Natural killer cell (primary cell): ENCODE data around the gene SIAH2. TPM values are rescaled to one million over a fixed set of nuclear protein-coding genes. Genes with fewer than 3 reads are reported as not detected.

Experiments
- ATAC-seq, 3 donors: fragments of 150-1000 bp in 2 of 3; fragments of 200-7000 bp in 1 of 3; cut with Tn5 transposase; 1 replicate in 1 of 3; 2 replicates in 2 of 3; pipeline ENCODE4 v1.10.0; 2021; ENCODE audit warnings: mild to moderate bottlenecking in 2 of 3, moderate library complexity in 2 of 3
- DNase-seq, 2 donors: peaks; one replicate each; pipeline versions ENCODE4 v3.0.0 to v3.0.0-alpha.2; 2013 to 2021; ENCODE audit warnings: mixed read lengths in 1 of 2
- H3K27ac ChIP-seq: one replicate; pipeline ENCODE4 v1.5.1; 2013; ENCODE audit warnings: mild to moderate bottlenecking, low read length
- H3K27me3 ChIP-seq: one replicate; pipeline ENCODE4 v1.6.1; 2013; ENCODE audit warnings: low read length; ENCODE audit not compliant: control insufficient read depth, insufficient read depth
- H3K36me3 ChIP-seq: one replicate; pipeline ENCODE4 v1.6.1; 2013; ENCODE audit warnings: low read length; ENCODE audit not compliant: control insufficient read depth, insufficient read depth
- H3K4me1 ChIP-seq: one replicate; pipeline ENCODE4 v1.6.1; 2013; ENCODE audit warnings: low read length; ENCODE audit not compliant: control insufficient read depth, insufficient read depth
- H3K4me3 ChIP-seq: one replicate; pipeline ENCODE4 v1.5.1; 2013; ENCODE audit warnings: low read length
- H3K9me3 ChIP-seq: one replicate; pipeline ENCODE4 v1.6.1; 2013; ENCODE audit warnings: low read length; ENCODE audit not compliant: control insufficient read depth, insufficient read depth
- H3K27ac Mint-ChIP-seq, 2 donors: one replicate each; pipeline ENCODE4 v1.8.0; 2022; ENCODE audit warnings: mild to moderate bottlenecking in 2 of 2, mixed read lengths in 2 of 2, moderate library complexity in 1 of 2
- H3K27me3 Mint-ChIP-seq, 2 donors: one replicate each; pipeline ENCODE4 v1.8.0; 2022; ENCODE audit warnings: low read depth in 2 of 2, mixed read lengths in 2 of 2
- H3K36me3 Mint-ChIP-seq: one replicate; pipeline ENCODE4 v1.8.0; 2022; ENCODE audit warnings: mixed read lengths
- H3K4me1 Mint-ChIP-seq, 2 donors: one replicate each; pipeline ENCODE4 v1.8.0; 2022; ENCODE audit warnings: mixed read lengths in 2 of 2
- H3K4me3 Mint-ChIP-seq: one replicate; pipeline ENCODE4 v1.8.0; 2022; ENCODE audit warnings: mild to moderate bottlenecking, moderate library complexity, mixed read lengths
- H3K9me3 Mint-ChIP-seq, 2 donors: one replicate each; pipeline ENCODE4 v1.8.0; 2022; ENCODE audit warnings: mixed read lengths in 2 of 2
- WGBS: methylation state at CpG from one replicate; pipeline ENCODE4 v1.1.7; 2013; ENCODE audit warnings: missing lambda C conversion rate; ENCODE audit not compliant: insufficient coverage; 5-methylcytosine and 5-hydroxymethylcytosine counted together
- intact Hi-C: fragments of 100-400 bp; cut with micrococcal nuclease; formaldehyde crosslinking; loops from one replicate; pipeline ENCODE4 v1.14.2; 2022
- total RNA-seq, 4 donors: library from RNA; stranded (reverse); fragments of 120-200 nt in 1 of 4; gene quantifications; one replicate each; pipeline versions ENCODE4 v1.2.3 to v1.2.4, GENCODE V29; 2013 to 2022
- TF ChIP-seq, protein P1 (sequence below): fragments of 200-600 bp; IDR thresholded peaks from one replicate; pipeline ENCODE4 v1.8.0; 2022; ENCODE audit warnings: antibody characterized with exemption

The SIAH2 gene
- total RNA-seq, 3 donors from 2014 or later (not counting 1 experiment from before 2014, with no cell fraction given) = 22.7 to 25.7 (median 23.8) TPM

DNA sequence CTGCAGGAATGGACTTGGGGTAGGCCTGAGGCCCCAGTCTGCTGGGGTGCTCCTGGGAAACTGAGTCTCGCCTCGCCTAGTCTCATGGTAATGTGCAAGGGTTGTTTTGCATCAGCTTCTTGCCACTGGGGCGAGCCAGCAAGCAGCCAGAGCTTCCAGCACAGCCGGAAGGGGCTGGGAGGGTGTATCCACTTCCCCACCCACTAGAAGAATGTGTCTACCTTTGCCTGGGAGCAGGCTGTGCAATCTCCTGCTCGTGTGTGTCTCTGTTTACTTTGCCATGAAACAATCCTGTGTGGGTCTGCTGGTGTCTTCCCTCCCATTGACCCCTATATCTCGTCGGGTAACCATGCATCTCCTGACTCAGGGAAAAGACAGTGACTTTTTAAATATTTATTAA is 37.4 kb downstream of the SIAH2 start:
- WGBS = 86% methylated on average over 5 of the region's 7 CpGs
- Histone ChIP-seq H3K36me3 (no peaks in the 10 kb centered on the region), H3K4me3 (no peak overlapping the region), H3K27me3 (no peaks in the 10 kb centered on the region), H3K4me1 (peaks cover 3% of the 10 kb centered on the region), H3K9me3 (no peaks in the 10 kb centered on the region), H3K27ac (no peak overlapping the region)
- intact Hi-C loops = no loop called here
- no peak overlapping the region for H3K4me3 Mint-ChIP-seq
- no peaks in the 10 kb centered on the region for H3K36me3 Mint-ChIP-seq
- ATAC-seq (no peak), DNase-seq (no peak)
- H3K4me1 Mint-ChIP-seq = peaks cover 6 to 10% of the 10 kb centered on the region in 2 donors
- no peak overlapping the region for H3K27ac Mint-ChIP-seq
- H3K27me3 Mint-ChIP-seq = no peaks in the 10 kb centered on the region
- TF ChIP-seq, protein P1, sequence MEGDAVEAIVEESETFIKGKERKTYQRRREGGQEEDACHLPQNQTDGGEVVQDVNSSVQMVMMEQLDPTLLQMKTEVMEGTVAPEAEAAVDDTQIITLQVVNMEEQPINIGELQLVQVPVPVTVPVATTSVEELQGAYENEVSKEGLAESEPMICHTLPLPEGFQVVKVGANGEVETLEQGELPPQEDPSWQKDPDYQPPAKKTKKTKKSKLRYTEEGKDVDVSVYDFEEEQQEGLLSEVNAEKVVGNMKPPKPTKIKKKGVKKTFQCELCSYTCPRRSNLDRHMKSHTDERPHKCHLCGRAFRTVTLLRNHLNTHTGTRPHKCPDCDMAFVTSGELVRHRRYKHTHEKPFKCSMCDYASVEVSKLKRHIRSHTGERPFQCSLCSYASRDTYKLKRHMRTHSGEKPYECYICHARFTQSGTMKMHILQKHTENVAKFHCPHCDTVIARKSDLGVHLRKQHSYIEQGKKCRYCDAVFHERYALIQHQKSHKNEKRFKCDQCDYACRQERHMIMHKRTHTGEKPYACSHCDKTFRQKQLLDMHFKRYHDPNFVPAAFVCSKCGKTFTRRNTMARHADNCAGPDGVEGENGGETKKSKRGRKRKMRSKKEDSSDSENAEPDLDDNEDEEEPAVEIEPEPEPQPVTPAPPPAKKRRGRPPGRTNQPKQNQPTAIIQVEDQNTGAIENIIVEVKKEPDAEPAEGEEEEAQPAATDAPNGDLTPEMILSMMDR = no peak
- H3K9me3 Mint-ChIP-seq = no peaks in the 10 kb centered on the region

DNA sequence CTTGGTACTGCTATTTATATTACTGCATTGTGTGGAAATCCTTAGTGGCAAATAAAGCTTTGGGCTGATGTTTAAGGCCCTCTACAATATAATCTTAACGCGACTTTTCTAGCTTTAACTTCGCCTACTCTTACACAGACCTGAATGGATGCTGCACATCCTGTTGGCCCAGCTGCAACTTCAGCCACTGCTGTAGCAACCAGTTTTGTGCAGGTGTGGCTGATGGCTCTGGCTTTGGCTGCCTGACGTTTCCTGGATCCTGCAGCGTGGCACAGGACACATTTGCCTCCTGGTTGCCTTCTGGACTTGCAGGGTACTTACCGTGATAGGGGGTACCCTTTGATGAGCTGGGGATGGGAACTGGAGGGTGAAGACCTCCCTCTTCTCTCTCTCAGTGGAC is 39.0 kb downstream of the SIAH2 start:
- peaks cover 6 to 10% of the 10 kb centered on the region in 2 donors for H3K4me1 Mint-ChIP-seq
- H3K27me3 Mint-ChIP-seq = no peaks in the 10 kb centered on the region
- peaks cover 3% of the 10 kb centered on the region for H3K4me1 ChIP-seq
- H3K9me3 Mint-ChIP-seq = no peaks in the 10 kb centered on the region
- no peak overlapping the region for H3K27ac Mint-ChIP-seq
- no peak overlapping the region for H3K4me3 ChIP-seq
- H3K9me3 ChIP-seq = no peaks in the 10 kb centered on the region
- no peaks in the 10 kb centered on the region for H3K36me3 ChIP-seq
- H3K27me3 ChIP-seq = no peaks in the 10 kb centered on the region
- no peak for ATAC-seq
- intact Hi-C loops = loop anchor here (5.0 kb wide), 1 partner anchor 38 kb away; the partner anchor contains the start of gene SIAH2
- H3K4me3 Mint-ChIP-seq = no peak overlapping the region
- DNase-seq = no peak
- TF ChIP-seq, protein P1 = no peak
- 87% methylated on average over 6 of the region's 6 CpGs for WGBS
- H3K27ac ChIP-seq = no peak overlapping the region
- H3K36me3 Mint-ChIP-seq = no peaks in the 10 kb centered on the region

DNA sequence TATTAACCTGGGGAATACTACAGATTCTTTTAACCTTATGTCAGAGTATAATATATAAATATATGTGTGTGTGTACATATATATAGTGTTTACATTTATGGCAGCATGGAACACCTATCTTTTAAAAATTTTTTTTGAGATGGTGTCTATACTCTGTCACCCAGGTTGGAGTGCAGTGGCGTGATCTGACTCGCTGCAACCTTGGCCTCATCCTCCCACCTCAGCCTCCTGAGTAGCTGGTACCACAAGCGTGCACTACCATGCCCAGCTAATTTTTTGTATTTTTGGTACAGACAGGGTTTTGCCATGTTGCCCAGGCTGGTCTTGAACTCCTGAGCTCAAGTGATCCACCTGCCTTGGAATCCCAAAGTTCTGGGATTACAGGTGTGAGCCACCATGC is 40.7 kb downstream of the SIAH2 start:
- Histone ChIP-seq H3K4me1 (peaks cover 3% of the 10 kb centered on the region), H3K36me3 (no peaks in the 10 kb centered on the region), H3K9me3 (no peaks in the 10 kb centered on the region), H3K27ac (no peak overlapping the region), H3K4me3 (no peak overlapping the region), H3K27me3 (no peaks in the 10 kb centered on the region)
- DNase-seq (no peak), ATAC-seq (no peak)
- intact Hi-C loops = loop anchor here (5.0 kb wide), 1 partner anchor 40 kb away; the partner anchor contains the start of gene SIAH2
- H3K27ac Mint-ChIP-seq = no peak overlapping the region
- TF ChIP-seq, protein P1 = no peak
- H3K4me1 Mint-ChIP-seq = peaks cover 6 to 10% of the 10 kb centered on the region in 2 donors
- H3K36me3 Mint-ChIP-seq = no peaks in the 10 kb centered on the region
- H3K27me3 Mint-ChIP-seq = no peaks in the 10 kb centered on the region
- H3K4me3 Mint-ChIP-seq = no peak overlapping the region
- H3K9me3 Mint-ChIP-seq = no peaks in the 10 kb centered on the region
- WGBS = 100% methylated on average over 3 of the region's 3 CpGs
